PC-9 (cell line): ENCODE measurements around the gene ENPP7.

Experiments
- EZH2 ChIP-seq: fragments of 200-600 bp; sonication (generic); IDR thresholded peaks from 2 replicates; pipeline ENCODE4 v1.8.0; 2017; ENCODE audit warnings: antibody characterized with exemption, low read depth
- TF ChIP-seq, protein P1 (sequence below): fragments of 200-600 bp; sonication (generic); conservative IDR thresholded peaks from 2 replicates; pipeline ENCODE4 v1.6.1; 2017; ENCODE audit warnings: mixed run types, antibody characterized with exemption, mild to moderate bottlenecking, moderate library complexity

DNA sequence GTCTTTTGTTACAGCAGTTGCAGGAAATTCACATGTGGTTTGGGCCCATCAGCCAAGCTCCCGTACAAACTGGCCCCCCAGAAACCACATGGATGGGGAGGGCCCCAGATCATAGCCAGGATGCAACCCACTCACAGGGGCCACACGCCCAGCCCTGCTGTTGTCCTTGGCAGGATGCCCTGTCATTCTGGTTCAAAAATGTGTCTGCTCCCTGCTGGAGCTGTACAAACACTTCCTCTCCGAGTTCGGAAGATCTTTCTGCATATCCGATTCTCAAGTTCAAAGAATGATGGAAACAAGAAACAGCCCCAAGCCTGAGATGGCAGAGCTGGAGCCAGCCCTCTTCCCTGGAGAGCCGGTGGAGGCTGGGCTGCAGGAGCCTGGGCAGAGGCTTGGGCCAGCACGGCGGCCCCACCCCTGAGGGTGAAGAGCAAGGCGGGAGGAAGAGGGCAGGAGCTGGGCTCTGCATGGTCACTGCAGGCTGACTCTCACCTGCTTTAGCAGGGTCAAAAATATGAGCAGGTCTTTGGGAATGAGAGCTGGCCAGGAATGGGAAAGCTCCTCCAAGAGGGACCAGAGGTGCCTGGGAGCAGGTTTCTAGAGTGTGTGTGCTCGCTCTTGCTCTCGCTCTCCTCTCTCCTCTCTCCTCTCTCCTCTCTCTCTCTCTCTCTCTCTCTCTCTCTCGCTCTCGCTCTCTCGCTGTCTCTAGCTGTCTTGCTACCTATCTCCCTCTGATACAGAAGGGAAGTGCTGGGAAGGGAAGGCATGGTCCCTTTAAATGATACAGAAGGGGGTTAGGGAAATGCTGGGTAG is 34.7 kb upstream of the ENPP7 start:
- TF ChIP-seq, protein P1, sequence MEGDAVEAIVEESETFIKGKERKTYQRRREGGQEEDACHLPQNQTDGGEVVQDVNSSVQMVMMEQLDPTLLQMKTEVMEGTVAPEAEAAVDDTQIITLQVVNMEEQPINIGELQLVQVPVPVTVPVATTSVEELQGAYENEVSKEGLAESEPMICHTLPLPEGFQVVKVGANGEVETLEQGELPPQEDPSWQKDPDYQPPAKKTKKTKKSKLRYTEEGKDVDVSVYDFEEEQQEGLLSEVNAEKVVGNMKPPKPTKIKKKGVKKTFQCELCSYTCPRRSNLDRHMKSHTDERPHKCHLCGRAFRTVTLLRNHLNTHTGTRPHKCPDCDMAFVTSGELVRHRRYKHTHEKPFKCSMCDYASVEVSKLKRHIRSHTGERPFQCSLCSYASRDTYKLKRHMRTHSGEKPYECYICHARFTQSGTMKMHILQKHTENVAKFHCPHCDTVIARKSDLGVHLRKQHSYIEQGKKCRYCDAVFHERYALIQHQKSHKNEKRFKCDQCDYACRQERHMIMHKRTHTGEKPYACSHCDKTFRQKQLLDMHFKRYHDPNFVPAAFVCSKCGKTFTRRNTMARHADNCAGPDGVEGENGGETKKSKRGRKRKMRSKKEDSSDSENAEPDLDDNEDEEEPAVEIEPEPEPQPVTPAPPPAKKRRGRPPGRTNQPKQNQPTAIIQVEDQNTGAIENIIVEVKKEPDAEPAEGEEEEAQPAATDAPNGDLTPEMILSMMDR, result no peak
- no peak for TF ChIP-seq EZH2
